GM12892 (cell line): Measurements from ENCODE around the gene LTB4R.

Source experiments
- POLR2A ChIP-seq: IDR thresholded peaks from 2 replicates; pipeline ENCODE4 v1.6.1; 2011; ENCODE audit warnings: low read depth, low read length, control low read depth
- POLR2AphosphoS5 ChIP-seq: IDR thresholded peaks from 2 replicates; pipeline ENCODE4 v1.6.1; 2011; ENCODE audit warnings: low read depth, low read length, control low read depth
- TAF1 ChIP-seq: IDR thresholded peaks from 2 replicates; pipeline ENCODE4 v1.6.1; 2011; ENCODE audit warnings: low read depth, mild to moderate bottlenecking, control low read depth, low read length, borderline replicate concordance

- no peak for TF ChIP-seq POLR2A
- no peak for TF ChIP-seq POLR2AphosphoS5
- TF ChIP-seq TAF1 = no peak
Observed at GRCh38 chr14:24300326-24300980, 10.8 kb upstream of the LTB4R start.
